Lower leg skin (tissue), 4 donors: Measurements from ENCODE around the gene COL2A1. TPM values are rescaled to one million over a fixed set of nuclear protein-coding genes. Genes with fewer than 3 reads are reported as not detected.

Source experiments
- DNase-seq, 2 donors: peaks; one replicate each; pipeline ENCODE4 v3.0.0-alpha.2; 2019; ENCODE audit warnings: low spot score in 2 of 2
- H3K4me3 ChIP-seq: fragments of 200-600 bp; sonication (generic); 2 replicates; pipeline ENCODE4 v1.5.1; 2017; ENCODE audit warnings: mild to moderate bottlenecking, low read depth; ENCODE audit not compliant: poor library complexity, severe bottlenecking
- POLR2A ChIP-seq, 2 donors: fragments of 450-650 bp; IDR thresholded peaks; one replicate each; pipeline ENCODE4 v1.6.1; 2016 to 2017; ENCODE audit warnings: antibody characterized with exemption in 2 of 2, mild to moderate bottlenecking in 1 of 2, moderate library complexity in 1 of 2
- WGBS, 2 donors: methylation state at CpG; one replicate each; pipeline ENCODE4 v1.1.5; 2018; 5-methylcytosine and 5-hydroxymethylcytosine counted together
- intact Hi-C: fragments of 100-400 bp; cut with DNase I; formaldehyde crosslinking; loops from one replicate; pipeline ENCODE4 v1.15.0; 2023; ENCODE audit warnings: low total_unique reads
- total RNA-seq, 4 donors: library from RNA; depleted of rRNA; stranded (reverse); fragments of >200 nt; gene quantifications; one replicate each; pipeline ENCODE4 v1.1.0, GENCODE V29; 2016
- TF ChIP-seq, protein P1 (sequence below), 3 donors: fragments of 450-650 bp; IDR thresholded peaks; one replicate each; pipeline ENCODE4 v1.5.1; 2016; ENCODE audit warnings: antibody characterized with exemption in 3 of 3, mild to moderate bottlenecking in 3 of 3, moderate library complexity in 2 of 3

The COL2A1 gene
- total RNA-seq, 4 donors from 2014 or later, result 0.07 to 0.26 TPM; not detected in 2

DNA sequence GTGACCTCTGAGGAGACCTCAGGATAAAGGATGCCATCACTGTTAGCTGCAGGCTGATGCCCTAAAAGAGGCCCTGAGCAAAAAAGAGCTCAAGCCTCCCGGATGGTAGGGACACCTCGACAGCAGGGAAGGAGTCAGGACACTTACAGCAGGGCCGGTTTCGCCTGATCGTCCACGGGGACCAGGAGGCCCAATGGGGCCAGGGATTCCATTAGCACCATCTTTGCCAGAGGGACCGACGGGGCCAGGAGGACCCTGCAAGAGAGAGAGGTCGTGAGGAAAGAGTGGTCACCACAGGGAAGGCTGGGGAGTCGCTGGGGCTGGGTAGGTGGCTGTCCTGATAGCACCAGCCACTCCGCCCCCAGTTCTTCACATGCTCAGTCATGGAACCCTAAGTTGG, 28.5 kb downstream of the COL2A1 start:
- 93 to 95% methylated on average over 11 of the region's 11 CpGs for WGBS, 2 donors
- intact Hi-C loops, result no loop called here
- no peak for DNase-seq
- TF ChIP-seq, protein P1, sequence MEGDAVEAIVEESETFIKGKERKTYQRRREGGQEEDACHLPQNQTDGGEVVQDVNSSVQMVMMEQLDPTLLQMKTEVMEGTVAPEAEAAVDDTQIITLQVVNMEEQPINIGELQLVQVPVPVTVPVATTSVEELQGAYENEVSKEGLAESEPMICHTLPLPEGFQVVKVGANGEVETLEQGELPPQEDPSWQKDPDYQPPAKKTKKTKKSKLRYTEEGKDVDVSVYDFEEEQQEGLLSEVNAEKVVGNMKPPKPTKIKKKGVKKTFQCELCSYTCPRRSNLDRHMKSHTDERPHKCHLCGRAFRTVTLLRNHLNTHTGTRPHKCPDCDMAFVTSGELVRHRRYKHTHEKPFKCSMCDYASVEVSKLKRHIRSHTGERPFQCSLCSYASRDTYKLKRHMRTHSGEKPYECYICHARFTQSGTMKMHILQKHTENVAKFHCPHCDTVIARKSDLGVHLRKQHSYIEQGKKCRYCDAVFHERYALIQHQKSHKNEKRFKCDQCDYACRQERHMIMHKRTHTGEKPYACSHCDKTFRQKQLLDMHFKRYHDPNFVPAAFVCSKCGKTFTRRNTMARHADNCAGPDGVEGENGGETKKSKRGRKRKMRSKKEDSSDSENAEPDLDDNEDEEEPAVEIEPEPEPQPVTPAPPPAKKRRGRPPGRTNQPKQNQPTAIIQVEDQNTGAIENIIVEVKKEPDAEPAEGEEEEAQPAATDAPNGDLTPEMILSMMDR (IDR thresholded peaks at IDR 0.05), result no peak
- TF ChIP-seq POLR2A (IDR thresholded peaks at IDR 0.05), result no peak
- H3K4me3 ChIP-seq, result no peak overlapping the region

GRCh38 chr12:47975036-47975620, 29.1 kb downstream of the COL2A1 start:
- intact Hi-C loops, result no loop called here
- DNase-seq, result no peak
- no peak for TF ChIP-seq POLR2A (IDR thresholded peaks at IDR 0.05)
- TF ChIP-seq, protein P1 (IDR thresholded peaks at IDR 0.05), result no peak
- H3K4me3 ChIP-seq, result no peak overlapping the region
- WGBS, 2 donors, result 96 to 100% methylated on average over 8 to 16 of the region's 16 CpGs

GRCh38 chr12:47973870-47974269, 30.4 kb downstream of the COL2A1 start:
- WGBS, 2 donors, result 91 to 95% methylated on average over 9 of the region's 9 CpGs
- H3K4me3 ChIP-seq, result no peak overlapping the region
- TF ChIP-seq, protein P1 (IDR thresholded peaks at IDR 0.05), result no peak
- TF ChIP-seq POLR2A (IDR thresholded peaks at IDR 0.05), result no peak
- intact Hi-C loops, result no loop called here
- no peak for DNase-seq

GRCh38 chr12:47972895-47973294, 31.4 kb downstream of the COL2A1 start:
- H3K4me3 ChIP-seq, result no peak overlapping the region
- TF ChIP-seq, protein P1 (IDR thresholded peaks at IDR 0.05), result no peak
- TF ChIP-seq POLR2A (IDR thresholded peaks at IDR 0.05), result no peak
- 88 to 91% methylated on average over 6 of the region's 6 CpGs for WGBS, 2 donors
- DNase-seq, result no peak
- intact Hi-C loops, result no loop called here

- intact Hi-C loops, result no loop called here
- 85 to 94% methylated on average over 7 of the region's 7 CpGs for WGBS, 2 donors
- H3K4me3 ChIP-seq, result no peak overlapping the region
- TF ChIP-seq POLR2A (IDR thresholded peaks at IDR 0.05), result no peak
- TF ChIP-seq, protein P1 (IDR thresholded peaks at IDR 0.05), result no peak
- DNase-seq, result no peak
These were observed 33.4 kb downstream of the COL2A1 start for GRCh38 chr12:47970843-47971242.

- H3K4me3 ChIP-seq, result no peak overlapping the region
- no peak for DNase-seq
- intact Hi-C loops, result loop anchor here (5.0 kb wide), 1 partner anchor 643 kb away; no protein-coding TSS in a partner anchor
- TF ChIP-seq, protein P1 (IDR thresholded peaks at IDR 0.05), result no peak
- TF ChIP-seq POLR2A (IDR thresholded peaks at IDR 0.05), result no peak
- WGBS, 2 donors, result 82 to 83% methylated on average over 3 of the region's 3 CpGs
These were observed 34.4 kb downstream of the COL2A1 start for GRCh38 chr12:47969845-47970244.
